Measurements from ENCODE around the gene GABRA4. TPM values are rescaled to one million over a fixed set of nuclear protein-coding genes. Genes with fewer than 3 reads are reported as not detected.

The GABRA4 gene
- total RNA-seq, 1 experiment from 2014 or later = not detected

DNA sequence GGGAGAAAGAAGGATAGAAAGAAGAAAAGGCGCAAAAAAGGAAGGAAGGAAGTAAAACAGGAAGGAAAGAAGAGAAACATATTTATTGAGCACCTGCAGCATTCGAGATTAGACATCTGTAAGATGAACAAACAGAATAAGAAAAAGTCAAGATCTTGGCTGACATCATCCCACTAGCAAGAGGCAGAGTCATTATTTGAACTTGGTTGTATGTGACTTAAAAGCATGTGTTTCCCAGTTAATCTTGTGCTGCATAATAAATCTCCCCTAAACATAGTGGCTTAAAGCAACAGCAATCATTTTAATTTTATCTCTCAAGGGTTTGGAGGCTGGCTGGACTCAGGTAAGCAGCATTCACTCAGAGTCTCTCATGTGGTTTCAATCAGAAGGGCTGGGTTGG lies 45.8 kb downstream of the GABRA4 start:
- in situ Hi-C loops (cut with HindIII; ENCODE audit: low pct_unique_long_range_greater_than_20kb, low sequenced_read_pairs) = no loop called here
- no peak for DNase-seq (ENCODE audit: low read depth, low spot score)

GRCh38 chr4:46946919-46947536 lies 46.4 kb downstream of the GABRA4 start:
- no peak for DNase-seq (ENCODE audit: low read depth, low spot score)

DNA sequence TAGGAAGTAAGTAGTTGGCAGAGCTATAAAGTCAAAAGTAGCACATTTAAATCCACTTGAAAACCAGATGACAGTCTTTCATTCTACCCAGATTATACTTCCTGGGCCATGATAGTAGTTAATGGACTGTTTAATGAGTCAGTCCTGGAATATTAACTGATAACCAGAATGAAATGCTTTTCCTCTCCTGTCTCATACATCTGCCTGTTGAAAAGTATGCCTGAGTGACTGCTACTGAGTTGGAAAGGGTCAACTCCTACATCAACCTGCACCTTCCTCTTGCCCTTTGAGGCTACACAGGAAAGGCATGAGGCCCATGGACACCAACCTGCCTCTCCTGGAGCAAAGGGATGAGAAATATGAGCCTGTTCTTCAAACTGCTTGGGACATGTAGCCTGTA lies 48.3 kb downstream of the GABRA4 start:
- in situ Hi-C loops (cut with HindIII; ENCODE audit: low pct_unique_long_range_greater_than_20kb, low sequenced_read_pairs) = no loop called here
- DNase-seq (ENCODE audit: low read depth, low spot score) = no peak

More at GRCh38 chr4:46946919-46947536, 46.4 kb downstream of the GABRA4 start:
- in situ Hi-C loops (cut with HindIII; ENCODE audit: low pct_unique_long_range_greater_than_20kb, low sequenced_read_pairs) = no loop called here

- in situ Hi-C loops (cut with HindIII; ENCODE audit: low pct_unique_long_range_greater_than_20kb, low sequenced_read_pairs) = no loop called here
- no peak for DNase-seq (ENCODE audit: low read depth, low spot score)
Observed at GRCh38 chr4:46944345-46944744, 49.0 kb downstream of the GABRA4 start.

DNA sequence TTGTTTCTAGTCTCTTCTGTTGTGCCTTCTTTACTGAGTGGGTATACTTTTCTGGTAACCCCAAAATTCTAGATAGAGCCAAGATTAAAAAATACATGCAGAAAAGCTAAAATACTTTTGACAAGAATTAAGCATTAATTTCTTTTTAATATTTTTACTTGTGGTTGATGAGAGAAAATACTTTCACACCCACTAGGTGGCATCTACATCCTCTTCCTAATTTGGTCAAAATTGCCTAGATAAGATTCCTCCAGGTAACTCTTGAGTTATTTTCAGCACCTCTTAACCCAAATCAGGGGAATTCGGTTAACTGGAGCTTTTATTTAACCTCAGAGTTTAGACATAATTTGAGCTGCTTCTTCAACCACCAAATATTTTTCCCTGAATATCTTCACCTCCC lies 55.9 kb downstream of the GABRA4 start:
- in situ Hi-C loops (cut with HindIII; ENCODE audit: low pct_unique_long_range_greater_than_20kb, low sequenced_read_pairs) = no loop called here
- peak; percentile 26 for DNase-seq (ENCODE audit: low read depth, low spot score)

DNA sequence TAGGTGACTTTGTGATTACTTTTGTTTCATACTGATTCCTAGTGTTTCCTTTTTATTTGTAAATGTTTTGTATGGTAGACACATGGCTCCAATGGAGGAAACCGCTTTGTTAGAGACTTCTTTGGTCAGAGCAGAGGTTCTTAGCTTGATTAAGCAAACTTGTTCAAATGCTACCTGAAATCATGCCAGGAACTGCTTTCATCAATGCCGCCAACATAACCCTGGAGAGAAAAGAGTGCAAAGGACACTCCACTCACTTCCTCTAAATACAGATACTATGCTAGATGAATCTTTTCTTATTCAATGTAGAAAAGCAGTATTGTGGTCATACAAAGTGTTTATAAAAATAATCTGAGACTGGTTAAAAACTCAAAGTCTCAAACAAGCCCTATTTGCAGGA lies 58.7 kb downstream of the GABRA4 start:
- DNase-seq (ENCODE audit: low read depth, low spot score) = no peak
- in situ Hi-C loops (cut with HindIII; ENCODE audit: low pct_unique_long_range_greater_than_20kb, low sequenced_read_pairs) = no loop called here

GRCh38 chr4:46933686-46934085 lies 59.7 kb downstream of the GABRA4 start:
- in situ Hi-C loops (cut with HindIII; ENCODE audit: low pct_unique_long_range_greater_than_20kb, low sequenced_read_pairs) = no loop called here
- DNase-seq (ENCODE audit: low read depth, low spot score) = no peak

- peak; percentile 65 for DNase-seq (ENCODE audit: low read depth, low spot score)
- in situ Hi-C loops (cut with HindIII; ENCODE audit: low pct_unique_long_range_greater_than_20kb, low sequenced_read_pairs) = no loop called here
Observed at GRCh38 chr4:46931981-46932380, 61.4 kb downstream of the GABRA4 start.

DNA sequence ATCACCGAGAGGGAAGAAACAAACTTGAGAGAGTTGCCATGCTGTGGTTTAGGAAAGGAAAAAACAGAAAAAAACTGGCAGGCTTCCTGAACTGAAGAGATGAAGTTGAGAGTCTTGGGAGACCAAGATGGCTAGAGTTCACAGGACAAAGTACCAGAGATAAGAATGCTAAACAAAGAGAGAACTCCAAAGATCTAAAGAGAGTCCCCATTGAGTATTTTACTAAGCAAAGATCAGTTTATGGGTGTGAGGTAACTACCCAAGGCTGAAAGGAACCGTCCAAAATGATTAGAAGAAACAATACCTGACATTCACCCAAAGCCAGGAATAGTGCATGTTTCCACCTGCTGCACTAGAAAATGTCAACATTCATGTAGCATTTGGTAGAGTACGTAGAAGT lies 62.5 kb downstream of the GABRA4 start:
- in situ Hi-C loops (cut with HindIII; ENCODE audit: low pct_unique_long_range_greater_than_20kb, low sequenced_read_pairs) = no loop called here
- DNase-seq (ENCODE audit: low read depth, low spot score) = no peak

DNA sequence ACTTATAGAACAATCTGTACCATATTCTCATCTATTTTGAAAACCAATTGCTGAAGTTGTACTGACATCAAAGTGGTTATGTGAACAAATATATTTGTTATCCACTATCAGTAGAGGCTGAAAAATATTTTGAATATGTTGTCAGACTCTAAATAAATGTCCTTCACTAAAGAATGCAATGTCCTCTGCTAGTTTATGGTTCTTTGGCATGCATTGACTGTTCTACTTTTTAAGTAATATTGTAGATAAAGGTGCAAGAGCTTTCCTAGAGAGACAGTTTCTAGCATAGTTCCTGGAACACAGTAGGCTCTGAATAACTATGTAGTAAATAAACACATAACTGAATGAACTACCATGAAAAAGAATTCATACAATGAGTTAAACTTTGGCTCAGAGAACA lies 66.2 kb downstream of the GABRA4 start:
- in situ Hi-C loops (cut with HindIII; ENCODE audit: low pct_unique_long_range_greater_than_20kb, low sequenced_read_pairs) = no loop called here
- DNase-seq (ENCODE audit: low read depth, low spot score) = no peak

DNA sequence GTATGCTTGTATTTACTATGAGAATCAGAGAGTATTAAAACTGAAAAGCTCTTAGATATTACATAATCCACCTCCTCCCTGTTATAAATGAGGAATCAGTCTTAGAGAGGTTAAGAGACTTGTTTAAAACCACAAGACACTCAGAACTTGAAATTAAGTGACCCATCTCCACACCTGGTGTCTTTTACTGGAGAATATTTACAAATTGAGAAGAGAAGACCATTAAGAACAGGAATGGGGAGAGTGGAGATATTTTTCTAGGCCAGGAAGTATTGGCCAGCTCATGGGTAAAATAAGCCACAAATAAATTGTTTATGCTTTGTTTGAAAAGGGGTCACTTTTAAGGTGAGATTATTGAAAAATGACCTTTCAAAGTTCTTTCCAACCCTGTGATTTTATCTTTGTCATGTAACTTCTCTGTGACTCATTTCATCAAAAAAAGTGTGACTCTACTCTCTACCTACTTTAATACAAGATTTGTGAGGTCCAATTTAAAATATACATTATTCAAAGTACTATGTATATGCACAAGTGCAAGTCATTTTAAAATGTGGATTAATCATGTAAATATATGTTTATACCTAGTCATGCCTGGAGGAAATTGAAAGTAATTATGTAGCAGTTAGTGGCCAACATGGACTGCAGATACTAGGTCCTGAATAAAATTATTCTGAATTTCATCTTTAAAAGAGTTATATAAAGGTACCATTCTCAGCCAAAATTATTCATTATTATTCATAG lies 68.4 kb downstream of the GABRA4 start:
- in situ Hi-C loops (cut with HindIII; ENCODE audit: low pct_unique_long_range_greater_than_20kb, low sequenced_read_pairs) = no loop called here
- DNase-seq (ENCODE audit: low read depth, low spot score) = no peak

GRCh38 chr4:46922205-46922604 lies 71.2 kb downstream of the GABRA4 start:
- in situ Hi-C loops (cut with HindIII; ENCODE audit: low pct_unique_long_range_greater_than_20kb, low sequenced_read_pairs) = no loop called here

GRCh38 chr4:46909078-46909477 lies 84.3 kb downstream of the GABRA4 start, which contains the start of gene COX7B2:
COX7B2 (minus strand) TSS chr4:46909245; CDS start chr4:46735192, 174,053 bp downstream.
- no peak for DNase-seq (ENCODE audit: low read depth, low spot score)
- in situ Hi-C loops (cut with HindIII; ENCODE audit: low pct_unique_long_range_greater_than_20kb, low sequenced_read_pairs) = no loop called here

More at GRCh38 chr4:46922205-46922604, 71.2 kb downstream of the GABRA4 start:
- no peak for DNase-seq (ENCODE audit: low read depth, low spot score)

GRCh38 chr4:46908148-46908547 lies 85.2 kb downstream of the GABRA4 start:
- in situ Hi-C loops (cut with HindIII; ENCODE audit: low pct_unique_long_range_greater_than_20kb, low sequenced_read_pairs) = no loop called here
- DNase-seq (ENCODE audit: low read depth, low spot score) = no peak

DNA sequence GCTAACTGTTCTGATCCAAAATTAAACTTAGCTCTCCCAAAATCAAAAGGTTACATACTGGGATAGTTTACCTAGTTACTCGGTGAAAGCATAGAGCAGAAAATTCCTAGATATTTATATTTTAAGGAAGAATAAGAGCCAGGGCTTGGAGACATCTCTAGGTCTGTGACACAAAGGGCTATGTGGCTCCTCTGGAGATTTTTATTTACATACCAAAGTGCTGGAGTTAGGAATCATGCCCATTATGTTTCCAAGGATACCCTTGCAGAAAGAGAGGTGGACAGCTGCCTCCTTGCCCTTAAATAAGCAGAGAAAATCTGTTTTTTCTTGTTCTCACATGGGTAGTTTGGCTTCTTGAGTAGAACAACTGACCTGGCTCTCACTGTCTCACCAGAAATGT lies 93.3 kb downstream of the GABRA4 start:
- no peak for DNase-seq (ENCODE audit: low read depth, low spot score)
- in situ Hi-C loops (cut with HindIII; ENCODE audit: low pct_unique_long_range_greater_than_20kb, low sequenced_read_pairs) = no loop called here

GRCh38 chr4:46894826-46895225 lies 98.6 kb downstream of the GABRA4 start:
- in situ Hi-C loops (cut with HindIII; ENCODE audit: low pct_unique_long_range_greater_than_20kb, low sequenced_read_pairs) = no loop called here
- DNase-seq (ENCODE audit: low read depth, low spot score) = no peak

DNA sequence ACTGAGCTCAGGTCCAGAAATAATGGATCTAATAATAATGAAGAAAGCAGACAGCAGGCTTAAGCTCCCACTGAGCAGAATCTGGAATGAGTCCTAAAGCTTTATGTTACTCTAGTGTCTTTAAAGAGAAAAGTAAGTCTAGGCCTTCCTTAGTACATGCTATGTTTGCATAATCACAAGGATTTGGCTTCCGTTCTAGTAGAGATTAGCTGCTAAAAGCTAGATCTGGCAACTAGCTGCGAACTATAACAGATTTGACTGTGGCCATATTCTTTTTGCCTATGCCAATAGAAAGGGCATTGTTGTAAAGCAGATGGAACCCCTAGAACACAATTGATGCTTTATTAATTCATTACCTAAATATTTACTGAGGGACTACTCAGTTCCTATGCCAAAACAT lies 103.3 kb downstream of the GABRA4 start:
- in situ Hi-C loops (cut with HindIII; ENCODE audit: low pct_unique_long_range_greater_than_20kb, low sequenced_read_pairs) = no loop called here

DNA sequence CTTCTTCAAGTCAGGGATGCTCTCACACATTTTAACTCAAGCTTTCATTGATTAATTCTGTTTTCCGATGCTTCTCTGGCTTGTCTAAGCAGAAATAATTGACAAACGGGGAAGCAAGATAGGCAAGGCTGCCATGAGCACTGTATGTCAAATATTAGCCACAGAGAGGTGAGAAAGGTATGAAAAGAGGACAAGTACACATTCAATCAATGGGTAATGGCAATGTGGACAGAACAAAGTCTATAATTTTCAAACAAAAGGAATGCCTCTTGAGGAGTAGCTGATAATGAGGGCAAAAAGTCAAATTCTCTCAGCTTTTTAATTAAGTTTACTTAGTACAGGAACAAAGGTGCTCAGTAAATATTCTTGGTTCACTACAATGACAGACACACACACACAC lies 104.0 kb downstream of the GABRA4 start:
- in situ Hi-C loops (cut with HindIII; ENCODE audit: low pct_unique_long_range_greater_than_20kb, low sequenced_read_pairs) = no loop called here
- DNase-seq (ENCODE audit: low read depth, low spot score) = no peak

More for the DNA sequence above, 103.3 kb downstream of the GABRA4 start:
- no peak for DNase-seq (ENCODE audit: low read depth, low spot score)

- in situ Hi-C loops (cut with HindIII; ENCODE audit: low pct_unique_long_range_greater_than_20kb, low sequenced_read_pairs) = no loop called here
- peak; percentile 47 for DNase-seq (ENCODE audit: low read depth, low spot score)
Observed at GRCh38 chr4:46886711-46887110, 106.7 kb downstream of the GABRA4 start.
